Activated CD8-positive, alpha-beta T cell treated with anti-CD3 and anti-CD28 coated beads for 36 hours (primary cell): Measurements from ENCODE around the gene PLA2R1. TPM values are rescaled to one million over a fixed set of nuclear protein-coding genes. Genes with fewer than 3 reads are reported as not detected.

Experiments
- ATAC-seq: fragments of 200-7000 bp; cut with Tn5 transposase; one replicate; pipeline ENCODE4 v1.10.0; 2021; ENCODE audit warnings: mild to moderate bottlenecking, moderate library complexity
- CTCF ChIA-PET: fragments of 350-600 bp; sonication (Branson Sonifier 250); formaldehyde crosslinking; loops from one replicate; lab custom pipeline; 2021; ENCODE audit warnings: antibody characterized with exemption; lab: Charles Lee
- POLR2A ChIA-PET: fragments of 350-600 bp; sonication (Branson Sonifier 250); formaldehyde crosslinking; loops from one replicate; lab custom pipeline; 2021; ENCODE audit warnings: antibody characterized with exemption; lab: Charles Lee
- DNase-seq: peaks from one replicate; pipeline ENCODE4 v3.0.0-alpha.2; 2020
- H3K27ac Mint-ChIP-seq: one replicate; pipeline ENCODE4 v1.8.0; 2021; ENCODE audit warnings: mild to moderate bottlenecking, mixed read lengths
- H3K27me3 Mint-ChIP-seq: one replicate; pipeline ENCODE4 v1.8.0; 2021; ENCODE audit warnings: mixed read lengths
- H3K36me3 Mint-ChIP-seq: one replicate; pipeline ENCODE4 v1.8.0; 2021; ENCODE audit warnings: low read depth, mixed read lengths
- H3K4me1 Mint-ChIP-seq: one replicate; pipeline ENCODE4 v1.8.0; 2021; ENCODE audit warnings: low read depth, mixed read lengths
- H3K4me3 Mint-ChIP-seq: one replicate; pipeline ENCODE4 v1.8.0; 2021; ENCODE audit warnings: mild to moderate bottlenecking, moderate library complexity, mixed read lengths
- H3K9me3 Mint-ChIP-seq: one replicate; pipeline ENCODE4 v1.8.0; 2021; ENCODE audit warnings: mixed read lengths
- CTCF ChIP-seq: fragments of 200-600 bp; IDR thresholded peaks from one replicate; pipeline ENCODE4 v1.8.0; 2022; ENCODE audit warnings: antibody characterized with exemption, mild to moderate bottlenecking
- intact Hi-C: fragments of 100-400 bp; cut with micrococcal nuclease; formaldehyde crosslinking; loops from one replicate; pipeline ENCODE4 v1.10.0; 2022
- total RNA-seq, 2 experiments: library from RNA; stranded (reverse); gene quantifications; one replicate each; pipeline ENCODE4 v1.2.3, GENCODE V29; 2021

Gene PLA2R1
- total RNA-seq, 2 experiments from 2014 or later: not detected

GRCh38 chr2:160033732-160034392 lies 28.6 kb downstream of the PLA2R1 start:
- Mint-ChIP-seq H3K36me3 (no peaks in the 10 kb centered on the region), H3K4me3 (no peak overlapping the region), H3K27ac (no peak overlapping the region), H3K27me3 (peaks cover 3% of the 10 kb centered on the region), H3K9me3 (no peaks in the 10 kb centered on the region), H3K4me1 (no peaks in the 10 kb centered on the region)
- ChIA-PET POLR2A (no interaction called here), CTCF (no interaction called here)
- TF ChIP-seq CTCF: no peak
- no peak for ATAC-seq
- intact Hi-C loops: no loop called here
- DNase-seq: no peak

DNA sequence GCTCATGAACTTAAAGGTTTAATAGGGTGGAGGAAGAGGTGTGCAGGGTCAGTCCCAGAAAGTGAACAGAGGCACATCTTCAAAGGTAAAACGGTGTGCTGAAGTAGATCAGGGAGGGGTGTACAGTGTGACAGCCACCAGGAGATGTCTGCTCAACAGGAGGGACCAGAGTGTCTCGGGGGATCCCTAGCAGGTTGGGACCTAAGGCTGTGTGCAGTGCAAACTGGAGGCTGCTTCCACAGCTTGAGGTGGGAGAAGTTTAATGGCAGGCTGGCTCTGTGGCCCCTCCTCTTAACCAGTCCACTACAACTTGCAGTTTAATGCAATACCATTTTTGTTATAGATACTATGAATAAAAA lies 33.2 kb downstream of the PLA2R1 start:
- ChIA-PET POLR2A (no interaction called here), CTCF (no interaction called here)
- Mint-ChIP-seq H3K4me1 (no peaks in the 10 kb centered on the region), H3K36me3 (no peaks in the 10 kb centered on the region), H3K27me3 (peaks cover 9% of the 10 kb centered on the region), H3K4me3 (no peak overlapping the region), H3K9me3 (no peaks in the 10 kb centered on the region), H3K27ac (no peak overlapping the region)
- intact Hi-C loops: no loop called here
- ATAC-seq (no peak), DNase-seq (no peak)
- TF ChIP-seq CTCF: no peak

- DNase-seq (no peak), ATAC-seq (no peak)
- CTCF ChIA-PET: no interaction called here
- H3K27ac Mint-ChIP-seq: no peak overlapping the region
- no peak overlapping the region for H3K4me3 Mint-ChIP-seq
- intact Hi-C loops: no loop called here
- POLR2A ChIA-PET: no interaction called here
- peaks cover 10% of the 10 kb centered on the region for H3K27me3 Mint-ChIP-seq
- H3K36me3 Mint-ChIP-seq: no peaks in the 10 kb centered on the region
- no peaks in the 10 kb centered on the region for H3K4me1 Mint-ChIP-seq
- H3K9me3 Mint-ChIP-seq: no peaks in the 10 kb centered on the region
- no peak for TF ChIP-seq CTCF
These were observed 33.8 kb downstream of the PLA2R1 start for GRCh38 chr2:160028431-160029269.

GRCh38 chr2:160022162-160022561 lies 40.3 kb downstream of the PLA2R1 start:
- ATAC-seq (no peak), DNase-seq (no peak)
- POLR2A ChIA-PET: interaction anchor here (0.7 kb wide), 1 partner anchor 154 kb away, joined by 4 read pairs; no protein-coding TSS in a partner anchor
- intact Hi-C loops: no loop called here
- Mint-ChIP-seq H3K4me3 (no peak overlapping the region), H3K27me3 (peaks cover 9% of the 10 kb centered on the region), H3K36me3 (no peaks in the 10 kb centered on the region), H3K9me3 (peaks cover 8% of the 10 kb centered on the region), H3K27ac (no peak overlapping the region), H3K4me1 (no peaks in the 10 kb centered on the region)
- TF ChIP-seq CTCF: peak; percentile 73
- CTCF ChIA-PET: interaction anchor here (0.7 to 1.3 kb wide), 12 partner anchors 10 to 1014 kb away, joined by 3 to 5 read pairs (median 3); no protein-coding TSS in a partner anchor
